B cell (primary cell): Measurements from ENCODE around the gene CDKAL1.
A peak's percentile ranks its signal among the peaks of the same experiment; 100 is the strongest.

ENCODE experiments used
- EZH2 ChIP-seq: IDR thresholded peaks from 2 replicates; pipeline ENCODE4 v1.6.1; 2012; ENCODE audit warnings: borderline replicate concordance, low read depth, mild to moderate bottlenecking, moderate library complexity, low read length; ENCODE audit not compliant: insufficient read depth, poor library complexity, severe bottlenecking
- TF ChIP-seq, protein P1 (sequence below): fragments of 200-600 bp; IDR thresholded peaks from one replicate; pipeline ENCODE4 v1.8.0; 2022; ENCODE audit warnings: antibody characterized with exemption, mild to moderate bottlenecking

DNA sequence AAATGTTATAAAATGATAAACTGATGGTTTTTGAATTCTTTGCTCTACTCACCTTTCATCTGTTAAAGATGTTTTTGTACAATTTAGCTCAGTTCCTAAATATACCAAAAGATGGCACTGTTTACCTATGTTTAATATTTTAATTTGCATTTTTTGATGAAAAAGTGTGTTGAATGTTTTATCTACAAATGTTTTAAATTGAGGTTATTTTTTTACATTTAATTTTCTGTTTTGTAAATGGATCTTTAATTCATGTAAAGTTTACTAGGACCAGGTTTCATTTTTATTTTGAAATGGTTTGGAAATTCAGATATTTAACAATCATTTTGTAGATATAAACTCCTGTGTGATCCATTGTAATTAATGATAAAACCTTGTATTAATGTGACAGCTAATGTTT, 30.0 kb downstream of the CDKAL1 start:
- TF ChIP-seq, protein P1, sequence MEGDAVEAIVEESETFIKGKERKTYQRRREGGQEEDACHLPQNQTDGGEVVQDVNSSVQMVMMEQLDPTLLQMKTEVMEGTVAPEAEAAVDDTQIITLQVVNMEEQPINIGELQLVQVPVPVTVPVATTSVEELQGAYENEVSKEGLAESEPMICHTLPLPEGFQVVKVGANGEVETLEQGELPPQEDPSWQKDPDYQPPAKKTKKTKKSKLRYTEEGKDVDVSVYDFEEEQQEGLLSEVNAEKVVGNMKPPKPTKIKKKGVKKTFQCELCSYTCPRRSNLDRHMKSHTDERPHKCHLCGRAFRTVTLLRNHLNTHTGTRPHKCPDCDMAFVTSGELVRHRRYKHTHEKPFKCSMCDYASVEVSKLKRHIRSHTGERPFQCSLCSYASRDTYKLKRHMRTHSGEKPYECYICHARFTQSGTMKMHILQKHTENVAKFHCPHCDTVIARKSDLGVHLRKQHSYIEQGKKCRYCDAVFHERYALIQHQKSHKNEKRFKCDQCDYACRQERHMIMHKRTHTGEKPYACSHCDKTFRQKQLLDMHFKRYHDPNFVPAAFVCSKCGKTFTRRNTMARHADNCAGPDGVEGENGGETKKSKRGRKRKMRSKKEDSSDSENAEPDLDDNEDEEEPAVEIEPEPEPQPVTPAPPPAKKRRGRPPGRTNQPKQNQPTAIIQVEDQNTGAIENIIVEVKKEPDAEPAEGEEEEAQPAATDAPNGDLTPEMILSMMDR, result peak; percentile 89
- no peak for TF ChIP-seq EZH2
